EL (cell line): ENCODE measurements around the gene CACNA2D3.

Experiments
- DNase-seq: peaks from one replicate; pipeline ENCODE4 v3.0.0-alpha.2; 2016

Gene CACNA2D3

GRCh38 chr3:54223063-54223462 is 100.7 kb downstream of the CACNA2D3 start:
- no peak for DNase-seq

GRCh38 chr3:54225841-54226528 is 103.6 kb downstream of the CACNA2D3 start:
- DNase-seq = no peak

GRCh38 chr3:54228806-54229205 is 106.5 kb downstream of the CACNA2D3 start:
- DNase-seq = no peak

- DNase-seq = no peak
These were observed 110.3 kb downstream of the CACNA2D3 start for GRCh38 chr3:54232618-54233017.

- DNase-seq = no peak
These were observed 113.6 kb downstream of the CACNA2D3 start for GRCh38 chr3:54235998-54236397.

GRCh38 chr3:54237109-54237508 is 114.8 kb downstream of the CACNA2D3 start:
- no peak for DNase-seq

- DNase-seq = no peak
These were observed 115.6 kb downstream of the CACNA2D3 start for GRCh38 chr3:54237788-54238502.

GRCh38 chr3:54240309-54240708 is 118.0 kb downstream of the CACNA2D3 start:
- DNase-seq = no peak

GRCh38 chr3:54243056-54243931 is 120.9 kb downstream of the CACNA2D3 start:
- peak; percentile 3 for DNase-seq

- no peak for DNase-seq
These were observed 121.8 kb downstream of the CACNA2D3 start for GRCh38 chr3:54243960-54244682.

- DNase-seq = no peak
These were observed 129.4 kb downstream of the CACNA2D3 start for GRCh38 chr3:54251705-54252104.

GRCh38 chr3:54257125-54257720 is 134.9 kb downstream of the CACNA2D3 start:
- no peak for DNase-seq

- no peak for DNase-seq
These were observed 137.3 kb downstream of the CACNA2D3 start for GRCh38 chr3:54259636-54260035.

- no peak for DNase-seq
These were observed 138.8 kb downstream of the CACNA2D3 start for GRCh38 chr3:54261141-54261540.

- DNase-seq = no peak
These were observed 140.2 kb downstream of the CACNA2D3 start for GRCh38 chr3:54262541-54262940.

- no peak for DNase-seq
These were observed 140.6 kb downstream of the CACNA2D3 start for GRCh38 chr3:54262946-54263345.

- no peak for DNase-seq
These were observed 141.7 kb downstream of the CACNA2D3 start for GRCh38 chr3:54264050-54264449.

- DNase-seq = no peak
These were observed 148.6 kb downstream of the CACNA2D3 start for GRCh38 chr3:54270816-54271526.

GRCh38 chr3:54273791-54274190 is 151.4 kb downstream of the CACNA2D3 start:
- DNase-seq = no peak

- DNase-seq = no peak
These were observed 152.3 kb downstream of the CACNA2D3 start for GRCh38 chr3:54274607-54275006.

- no peak for DNase-seq
These were observed 156.7 kb downstream of the CACNA2D3 start for GRCh38 chr3:54279005-54279583.
